Retina (tissue), 1 donor: ENCODE data around the gene MARCHF10.

Experiments used
- DNase-seq: peaks from one replicate; pipeline ENCODE4 v3.0.0-alpha.2; 2016

Gene MARCHF10

DNA sequence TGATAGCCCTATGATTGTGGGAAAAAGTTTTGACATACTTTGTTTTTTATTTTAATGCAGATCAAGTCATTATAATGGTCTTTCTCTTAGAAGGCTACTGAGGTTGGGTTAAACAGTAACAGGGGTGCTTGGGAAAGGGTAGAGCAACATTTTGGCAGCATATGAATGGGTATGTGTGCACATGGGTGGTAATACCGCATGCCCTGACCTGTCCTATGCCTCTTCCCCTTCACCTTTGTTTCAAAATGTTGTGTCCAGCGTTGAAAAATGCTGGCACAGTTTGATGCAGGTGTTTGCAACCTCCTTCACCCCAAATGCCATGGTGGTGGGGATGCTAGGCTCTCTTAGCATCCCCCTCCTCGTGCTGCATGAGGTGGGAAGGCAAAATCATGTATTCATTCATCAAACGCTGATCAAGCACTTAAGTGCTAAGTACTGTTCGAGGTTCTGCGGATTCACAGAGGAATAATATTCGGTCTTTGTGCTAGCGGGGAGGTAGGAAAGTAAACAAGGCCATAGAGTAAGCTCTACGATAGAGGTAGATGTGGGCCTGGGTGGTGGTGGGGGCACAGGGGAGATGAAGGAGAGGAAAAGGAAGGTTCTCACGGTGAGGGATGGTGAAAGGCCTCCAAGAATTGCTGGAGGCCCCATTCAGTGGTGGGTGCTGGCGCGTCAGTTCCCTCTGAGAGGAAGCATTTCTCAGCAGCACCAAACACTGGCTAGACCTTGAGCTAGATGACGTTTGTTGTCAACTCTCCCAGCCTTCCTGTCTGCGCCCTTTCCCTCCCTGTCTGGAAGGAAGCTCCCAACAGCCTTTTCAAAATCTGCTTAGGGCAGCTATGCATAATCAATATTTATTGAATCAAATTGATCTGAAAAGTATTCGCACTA is 13.3 kb upstream of the MARCHF10 start:
- no peak for DNase-seq

DNA sequence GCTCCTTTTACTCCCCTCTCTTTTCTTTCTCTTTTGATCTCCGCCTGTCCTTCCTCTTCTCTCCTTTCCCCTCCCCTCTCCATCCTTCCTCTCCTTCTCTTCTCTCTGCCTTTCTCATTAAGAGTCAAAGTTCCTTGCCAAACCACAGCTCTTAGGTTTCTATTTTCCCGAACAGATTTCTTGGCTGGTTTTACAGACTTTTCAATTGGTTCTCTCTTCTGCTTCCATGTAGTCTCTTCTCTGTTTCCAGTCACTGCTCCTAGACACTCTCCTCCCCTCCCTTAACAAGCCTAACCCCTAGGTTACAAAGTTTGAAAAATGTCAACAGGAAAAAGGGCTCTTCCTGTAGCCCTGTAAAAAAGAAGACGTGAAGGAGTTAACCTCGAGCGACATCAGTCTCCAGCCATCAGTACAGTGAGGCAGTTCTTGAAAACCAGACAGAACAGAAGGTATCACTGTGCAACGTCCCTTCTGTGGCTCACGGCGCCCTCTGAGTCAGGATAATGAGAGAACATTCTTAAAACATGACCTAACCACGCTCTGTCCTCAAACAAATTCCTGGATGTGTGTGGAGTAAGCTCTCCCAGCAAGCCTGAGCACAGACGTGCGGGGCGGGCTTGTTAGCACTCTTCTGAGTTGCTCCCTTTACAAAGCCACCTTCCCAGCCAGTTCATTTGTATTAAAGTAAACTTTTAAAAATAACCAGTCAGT is 11.6 kb upstream of the MARCHF10 start:
- peak; percentile 64 for DNase-seq

DNA sequence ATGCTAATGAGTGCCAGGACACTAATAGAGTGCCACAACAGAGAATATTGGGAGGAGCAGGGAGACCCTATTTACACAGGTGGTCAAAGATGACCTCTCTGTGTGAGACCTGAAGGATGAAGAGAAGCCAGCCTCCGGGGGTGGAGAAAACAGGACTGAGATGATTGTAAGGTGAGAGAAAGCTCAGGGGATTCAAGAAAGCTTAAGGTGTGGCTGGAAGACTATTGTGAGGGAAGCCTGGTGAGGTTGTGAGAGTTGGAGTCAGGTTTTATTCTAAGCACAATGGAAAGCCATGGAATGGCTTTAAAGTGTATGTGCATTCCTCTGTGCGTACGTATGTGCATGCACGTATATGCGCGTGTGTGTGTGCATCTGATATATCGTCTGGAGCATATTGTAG is 10.4 kb upstream of the MARCHF10 start:
- DNase-seq = no peak

DNA sequence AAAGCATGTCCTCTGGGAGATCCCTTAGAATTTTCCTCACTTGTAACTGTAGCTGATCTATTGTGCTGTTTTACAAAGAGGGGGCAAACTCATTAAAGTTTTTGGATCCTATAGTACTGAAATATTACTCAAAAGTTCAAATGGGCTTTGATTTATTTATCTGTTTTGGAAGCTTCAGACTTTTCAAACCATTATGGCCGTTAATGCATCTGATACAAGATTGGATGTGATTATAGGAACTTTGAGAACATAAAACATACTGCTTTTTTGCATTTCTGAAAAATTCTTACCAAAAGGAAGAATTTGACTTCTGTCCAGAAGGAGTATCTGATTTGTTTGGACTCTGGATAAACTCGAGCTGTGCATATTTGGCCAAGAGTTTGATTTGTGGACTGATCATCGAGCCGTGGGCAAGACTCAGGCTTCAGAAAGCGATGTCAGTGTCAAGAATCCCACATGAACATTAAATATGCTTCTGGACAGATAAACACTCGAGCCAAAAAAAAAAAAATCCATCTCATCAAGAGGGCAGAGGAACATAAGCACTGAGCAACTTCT is 8.2 kb upstream of the MARCHF10 start:
- no peak for DNase-seq

DNA sequence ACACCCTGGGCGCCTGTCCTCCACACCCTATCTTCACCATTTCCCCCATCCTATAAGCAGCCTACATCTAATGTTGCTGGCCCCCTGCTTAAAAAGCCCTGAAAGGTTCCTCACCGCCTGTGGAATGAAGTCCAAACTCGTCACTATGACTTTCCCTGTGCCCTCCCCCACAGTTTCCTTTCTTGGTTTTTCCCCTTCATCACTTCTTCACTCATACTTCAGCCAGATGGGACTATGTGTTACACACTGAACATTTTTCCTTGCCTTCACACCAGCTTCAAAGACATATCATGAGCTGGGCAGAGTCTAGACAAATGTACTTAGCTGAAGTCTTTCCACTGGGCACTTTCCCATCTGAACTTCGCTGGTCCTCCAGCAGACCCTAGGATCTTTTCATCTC is 1.5 kb upstream of the MARCHF10 start:
- DNase-seq = no peak

DNA sequence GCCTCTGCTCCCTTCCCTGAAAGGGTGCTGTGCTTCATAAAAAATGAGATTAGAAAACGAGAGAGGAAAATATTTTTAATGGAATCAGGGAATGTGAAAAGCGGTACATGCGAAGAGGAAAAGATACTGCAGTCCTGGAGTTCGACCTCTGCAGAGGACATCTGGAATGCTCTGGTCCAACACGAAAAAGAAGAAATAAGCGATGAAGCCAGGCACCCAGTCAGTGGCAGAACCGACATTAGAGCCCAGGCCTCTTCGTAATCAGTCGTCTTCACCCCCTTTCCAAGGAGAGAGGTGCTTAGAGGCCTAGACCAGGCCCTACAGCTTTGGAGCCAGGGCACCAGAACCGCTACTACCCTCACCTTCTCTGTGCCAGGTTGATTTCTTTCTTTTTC is 459 bp upstream of the MARCHF10 start:
- peak; percentile 62 for DNase-seq

DNA sequence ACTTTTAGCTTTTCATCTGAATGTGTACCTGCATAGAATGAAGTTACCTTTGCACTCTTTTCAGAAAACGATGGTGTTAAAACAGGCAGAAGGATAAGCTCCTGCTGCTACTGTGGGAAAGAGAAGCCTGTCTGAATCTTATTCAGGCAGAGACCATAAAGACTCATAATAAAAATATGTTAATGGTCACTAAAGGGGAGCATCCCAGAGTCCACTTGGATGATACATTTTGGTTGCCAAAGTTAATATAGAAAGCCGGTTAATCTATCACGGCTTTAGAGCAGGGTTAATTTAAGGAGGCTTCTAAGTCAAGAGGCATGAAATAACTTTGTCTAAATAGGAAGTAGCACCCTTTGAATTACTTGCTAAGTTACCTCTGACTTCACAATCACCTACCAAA is 2.9 kb downstream of the MARCHF10 start:
- DNase-seq = no peak

DNA sequence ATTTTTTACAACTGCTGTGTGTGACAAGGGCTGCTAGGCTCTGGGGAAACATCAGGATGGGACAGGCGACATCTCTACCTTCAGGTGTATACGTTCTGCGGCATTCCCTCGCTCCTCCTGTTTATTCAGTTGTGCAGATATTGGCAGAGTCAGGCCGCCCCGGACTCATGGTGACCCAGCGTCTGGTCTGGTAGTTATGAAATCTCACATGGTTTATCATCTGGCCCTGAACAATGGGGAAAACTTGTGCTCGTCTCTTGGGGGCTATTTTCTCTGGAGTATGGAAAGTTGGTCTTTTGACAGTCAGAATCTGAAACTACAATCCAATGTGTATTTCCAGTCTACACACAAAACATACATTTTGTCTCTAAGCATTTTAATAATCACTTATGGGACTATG is 3.3 kb downstream of the MARCHF10 start:
- no peak for DNase-seq

DNA sequence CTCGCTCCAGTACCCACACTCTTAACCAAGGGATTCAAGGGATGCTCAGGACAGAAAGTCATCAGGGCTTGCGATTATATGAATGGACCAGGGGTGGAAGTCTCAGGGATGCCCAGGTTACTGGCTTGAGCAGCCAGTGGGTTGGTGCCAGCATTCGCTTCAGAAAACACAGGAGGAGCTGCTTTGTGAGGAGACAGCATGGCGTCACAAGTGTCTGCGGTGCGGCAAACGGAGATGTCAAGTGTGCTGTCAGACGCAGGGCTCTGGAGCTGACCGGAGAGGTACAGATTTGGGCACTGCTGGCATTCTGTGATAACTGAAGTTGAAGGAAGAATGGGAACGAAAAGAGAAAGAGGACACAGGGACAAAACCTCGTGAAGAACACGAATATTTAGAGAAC is 4.1 kb downstream of the MARCHF10 start:
- DNase-seq = no peak

DNA sequence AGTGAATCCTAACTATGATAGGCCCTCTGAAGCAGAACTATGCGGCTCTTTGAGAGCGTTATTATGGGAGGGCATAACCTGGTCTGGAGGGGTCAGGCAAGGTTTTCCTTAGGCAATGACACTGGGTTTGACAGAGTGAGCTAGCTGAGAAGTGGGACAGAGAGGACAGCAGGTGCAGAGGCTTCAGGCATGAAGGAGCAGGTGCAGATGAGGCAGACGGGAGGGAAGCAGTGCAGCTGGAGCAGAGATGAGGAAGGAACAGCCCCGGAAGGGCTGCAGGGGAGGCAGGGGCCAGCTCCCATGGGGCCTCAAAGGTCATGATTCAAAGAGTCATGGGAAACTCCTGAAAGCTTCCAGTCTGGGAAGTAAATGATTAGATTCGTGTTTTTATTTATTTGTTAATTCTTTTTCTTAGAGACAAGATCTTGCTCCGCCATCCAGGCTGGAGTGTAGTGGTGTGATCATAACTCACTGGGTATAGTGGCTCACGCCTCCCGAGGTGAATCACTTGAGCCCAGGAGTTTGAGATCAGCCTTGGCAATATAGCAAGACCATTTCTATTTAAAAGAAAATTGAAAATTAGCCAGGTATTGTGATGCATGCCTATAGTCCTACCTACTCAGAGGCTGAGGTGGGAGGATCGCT is 5.4 kb downstream of the MARCHF10 start:
- peak; percentile 26 for DNase-seq

DNA sequence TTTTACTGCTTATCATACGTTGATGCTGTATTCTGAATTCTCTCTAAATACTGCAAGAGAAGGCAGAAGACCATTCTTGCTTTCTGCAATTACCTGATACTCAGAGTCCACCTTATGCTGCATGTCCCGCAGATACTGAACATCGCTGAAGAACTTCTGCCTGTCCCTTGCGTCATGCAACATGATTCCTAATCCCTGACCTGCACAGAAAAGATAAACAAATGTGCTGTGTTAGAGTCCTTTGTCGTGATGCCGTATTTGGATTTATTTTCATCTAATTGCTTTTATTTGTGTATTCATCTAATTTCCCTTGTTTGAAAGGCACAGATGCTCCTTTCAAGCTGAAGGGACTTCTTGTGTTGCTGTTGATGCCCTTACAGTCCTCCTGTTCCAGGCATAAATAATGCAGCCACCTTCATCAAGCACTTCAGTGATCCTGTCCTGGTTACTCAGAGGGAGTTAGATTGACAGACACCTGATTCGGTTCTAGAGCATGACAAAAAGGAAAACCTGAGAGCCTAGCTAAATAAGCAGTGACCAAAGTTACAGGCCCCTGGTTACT is 6.5 kb downstream of the MARCHF10 start:
- no peak for DNase-seq

DNA sequence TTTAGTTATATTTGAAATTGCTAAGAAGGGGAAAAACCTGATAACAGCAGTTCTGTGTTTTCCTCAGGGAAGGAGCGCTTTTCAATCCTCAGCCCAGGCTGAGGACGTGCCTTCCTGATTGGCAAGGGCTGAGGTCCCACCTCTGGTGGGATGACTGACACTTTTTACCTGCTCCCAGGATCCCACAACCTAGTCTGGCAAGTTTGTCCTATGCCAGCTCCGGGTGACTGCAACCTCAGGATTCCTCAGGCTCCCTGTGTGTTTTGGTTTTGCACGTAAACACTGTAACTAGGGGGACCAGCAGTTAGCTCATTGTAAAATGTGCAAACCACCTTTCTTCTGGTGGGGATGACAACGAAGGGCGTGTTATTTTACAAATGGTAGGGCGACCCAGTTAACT is 7.5 kb downstream of the MARCHF10 start:
- no peak for DNase-seq

DNA sequence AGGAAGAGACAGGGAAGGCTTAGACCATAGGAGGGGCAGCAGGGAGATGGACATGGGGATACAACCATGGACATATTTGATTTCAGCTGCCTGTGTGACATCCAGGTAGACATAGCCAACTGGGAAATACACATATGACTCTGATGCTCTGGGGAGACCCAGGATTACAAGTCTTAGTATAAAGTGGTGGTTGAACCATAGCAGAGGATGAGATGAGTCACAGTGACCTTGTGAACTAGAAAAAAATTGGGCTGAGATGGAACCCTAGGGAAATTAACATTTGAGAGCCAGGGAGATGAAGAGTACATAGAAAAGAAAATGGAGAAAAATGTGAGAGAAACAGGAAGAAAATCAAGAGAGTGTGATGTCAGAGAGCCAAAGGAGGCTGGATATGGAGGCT is 10.2 kb downstream of the MARCHF10 start:
- no peak for DNase-seq

DNA sequence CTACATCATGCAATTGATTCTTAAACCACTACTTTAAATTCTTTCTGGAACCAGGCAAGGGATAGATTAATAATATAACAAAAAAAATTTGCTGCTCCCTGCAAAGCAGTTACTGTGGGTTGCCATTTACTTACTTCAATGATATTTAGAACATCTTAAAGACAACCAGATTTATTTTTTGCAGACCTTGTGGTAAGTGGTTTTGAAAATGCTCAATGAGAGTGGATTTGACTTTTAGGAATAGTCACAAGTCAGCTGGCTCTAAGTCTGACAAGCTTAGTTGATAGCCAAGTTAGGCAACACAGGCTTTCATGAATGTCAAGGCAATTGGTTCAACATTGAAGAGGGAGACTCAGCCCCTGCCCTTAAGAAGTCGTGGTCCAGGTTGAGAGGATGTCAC is 11.8 kb downstream of the MARCHF10 start:
- DNase-seq = no peak

DNA sequence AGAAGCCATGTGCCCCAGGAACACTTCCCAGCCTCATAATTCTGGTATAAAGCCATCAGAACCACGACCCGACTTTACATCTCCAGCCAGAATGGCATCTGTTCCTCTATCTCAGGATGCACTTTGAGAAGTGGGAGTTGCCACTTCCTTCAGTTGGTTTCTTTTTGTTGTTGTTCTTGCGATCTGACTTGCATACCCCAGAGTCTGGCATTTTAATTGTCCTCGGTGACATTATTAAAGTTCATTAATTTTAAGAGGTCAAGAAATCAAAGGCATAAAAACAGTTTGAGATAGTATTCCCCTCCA is 13.5 kb downstream of the MARCHF10 start:
- no peak for DNase-seq

DNA sequence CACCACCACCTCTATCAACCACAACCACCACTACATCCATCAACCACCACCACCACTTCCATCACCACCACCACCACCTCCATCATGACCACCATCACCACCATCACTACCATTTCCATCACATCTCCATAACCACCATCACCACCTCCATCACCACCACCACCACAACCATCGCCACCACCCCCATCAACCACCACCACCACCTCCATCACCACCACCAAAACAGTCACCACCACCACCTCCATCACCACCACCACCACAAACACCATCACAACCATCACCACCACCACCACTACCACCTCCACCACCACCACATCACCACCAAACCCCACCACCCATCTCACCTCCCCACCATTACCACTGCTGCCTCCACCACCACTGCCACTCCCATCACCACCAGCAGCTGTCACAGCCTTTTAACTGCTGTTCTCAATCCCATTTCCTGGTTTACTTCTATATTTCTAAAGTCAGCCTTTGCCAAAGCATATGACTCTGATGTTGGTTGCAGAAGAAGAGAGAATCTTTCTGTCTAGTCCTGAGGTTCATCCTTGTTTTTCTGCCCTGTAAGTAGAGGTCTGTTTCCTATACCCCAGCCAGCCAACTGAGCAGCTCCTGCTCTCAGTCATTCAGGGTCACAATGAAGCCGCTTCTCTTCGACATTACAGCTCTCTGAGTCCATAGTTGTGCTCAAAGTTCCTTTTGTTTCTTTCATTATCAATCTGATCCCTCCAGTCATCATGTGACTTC is 14.0 kb downstream of the MARCHF10 start:
- no peak for DNase-seq

DNA sequence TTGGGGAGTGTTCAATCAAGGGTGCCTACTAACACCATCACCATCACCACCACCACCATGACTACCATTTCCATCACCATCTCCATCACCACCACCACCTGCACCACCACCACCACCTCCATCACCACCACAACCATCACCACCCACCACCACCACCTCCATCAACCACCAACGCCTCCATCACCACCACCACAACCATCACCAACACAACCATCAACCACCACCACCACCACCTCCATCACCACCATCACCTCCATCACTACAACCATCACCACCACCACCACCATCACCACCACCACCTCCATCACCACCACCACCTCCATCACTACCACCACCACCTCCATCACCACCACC is 15.7 kb downstream of the MARCHF10 start:
- DNase-seq = no peak

DNA sequence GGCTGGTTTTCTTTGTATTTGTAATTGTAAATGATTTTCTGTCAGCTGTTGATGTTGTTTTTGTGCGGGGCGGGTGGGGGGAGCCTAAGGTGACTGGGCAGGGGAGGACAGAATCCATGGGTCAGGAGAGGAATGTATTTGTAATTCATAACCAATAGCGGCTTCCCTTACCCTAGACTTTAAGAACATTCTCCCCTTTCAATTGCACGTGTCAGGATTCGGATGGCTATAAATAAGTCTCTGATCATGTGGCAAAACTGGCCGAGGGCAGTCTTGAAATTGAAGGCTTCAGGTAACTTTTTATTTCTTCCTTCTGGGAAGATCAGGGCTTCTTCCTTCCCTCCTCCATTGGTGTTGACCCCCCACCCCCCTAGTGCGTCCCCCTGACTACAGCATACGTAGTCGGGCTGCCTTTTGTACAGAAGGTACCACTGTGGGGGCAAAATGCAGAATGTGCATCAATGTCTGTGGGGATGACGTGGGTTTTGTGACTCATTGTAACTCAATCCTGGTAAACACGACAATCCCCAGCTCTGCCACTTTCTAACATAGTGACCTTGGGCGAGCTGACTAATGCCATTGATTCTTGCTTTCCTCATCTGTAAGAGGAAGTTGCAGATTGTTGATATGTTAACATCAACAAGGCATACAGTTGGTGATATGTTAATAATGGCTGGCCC is 16.2 kb downstream of the MARCHF10 start:
- no peak for DNase-seq

DNA sequence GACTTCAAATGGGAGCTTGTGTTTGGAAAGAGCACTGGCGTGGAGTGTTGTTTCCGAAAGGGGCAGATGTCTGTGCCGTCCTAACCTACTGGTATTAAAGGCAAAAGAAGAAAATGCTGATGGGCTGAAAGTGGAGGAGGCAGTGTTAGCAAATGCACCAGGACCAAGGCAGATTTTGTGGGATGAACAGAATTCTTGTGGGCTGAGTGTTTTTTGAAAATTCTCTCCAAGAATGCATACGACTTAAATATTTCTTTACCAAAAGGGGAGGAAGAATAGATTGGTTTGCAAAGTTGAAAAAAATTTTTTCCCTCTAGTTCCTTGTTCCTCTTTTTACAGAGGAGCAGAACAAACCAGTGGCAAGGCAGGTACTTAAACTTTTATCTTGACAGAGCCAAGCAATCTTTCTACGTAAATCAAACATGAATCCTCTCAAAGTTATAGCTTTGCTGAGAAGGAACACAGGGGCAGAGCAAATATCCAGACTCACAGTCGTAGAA is 16.8 kb downstream of the MARCHF10 start:
- DNase-seq = no peak

DNA sequence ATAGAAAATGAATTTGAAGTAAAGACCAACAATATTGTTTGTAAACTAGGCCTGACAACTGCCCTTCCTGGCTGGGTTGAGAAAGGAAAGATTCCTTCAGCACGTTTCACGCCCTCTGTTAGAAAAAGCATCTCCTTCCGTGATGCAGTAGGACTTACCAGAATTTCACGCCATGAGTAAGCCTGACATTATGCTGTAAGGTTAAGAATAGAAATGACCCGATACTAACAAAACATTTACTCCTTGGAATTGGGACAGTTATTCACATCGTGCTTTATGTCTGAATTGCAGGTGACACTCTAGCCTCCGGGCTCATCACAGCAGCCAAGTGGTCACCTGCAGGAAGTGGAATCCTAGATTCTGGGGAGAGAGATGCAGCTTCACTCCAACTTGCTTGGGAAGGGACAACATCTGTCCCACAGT is 17.5 kb downstream of the MARCHF10 start:
- DNase-seq = no peak

DNA sequence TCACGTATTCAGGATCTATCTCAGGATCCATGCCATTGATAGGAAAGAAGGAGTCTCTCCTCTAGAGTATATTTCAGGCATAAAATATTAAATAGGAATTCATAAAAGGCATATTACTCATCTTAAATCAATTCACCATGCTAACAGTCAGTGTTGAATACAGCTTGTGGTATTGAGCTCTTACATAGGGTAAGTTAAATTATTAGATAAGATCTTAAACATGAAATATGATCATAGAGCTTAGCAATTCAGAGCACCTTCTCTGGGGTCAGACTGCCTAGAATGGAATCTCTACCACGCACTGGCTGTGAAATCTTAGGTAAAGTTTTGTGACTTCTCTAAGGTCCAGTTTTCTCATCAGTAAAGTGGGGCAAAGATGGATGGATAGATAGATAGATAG is 20.7 kb downstream of the MARCHF10 start:
- no peak for DNase-seq

DNA sequence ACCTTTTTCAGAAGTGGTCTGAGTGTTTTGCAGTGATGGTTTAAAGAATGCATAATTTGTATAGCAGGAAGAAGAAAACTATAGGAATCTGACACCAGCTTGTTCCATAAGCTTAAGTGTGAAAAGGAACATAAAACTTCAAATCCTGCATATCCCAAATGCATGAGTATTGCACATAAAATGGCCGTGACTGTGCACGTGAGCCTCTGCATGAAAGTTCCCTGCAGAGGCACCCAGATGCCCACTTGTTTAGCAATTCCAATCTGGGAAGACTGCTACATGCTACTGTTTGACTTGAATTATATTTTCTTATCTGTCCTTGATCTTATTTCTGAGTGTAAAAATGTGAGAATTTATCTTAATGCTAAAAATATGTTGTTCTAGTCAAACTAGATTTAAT is 21.5 kb downstream of the MARCHF10 start:
- DNase-seq = no peak
